ENCODE results near the gene TSPEAR.

GRCh38 chr21:44650973-44651675 is 60.2 kb downstream of the TSPEAR start:
- TF ChIP-seq CTCF (IDR thresholded peaks at IDR 0.05) (no peak), POLR2AphosphoS5 (IDR thresholded peaks at IDR 0.05) (no peak), POLR2A (IDR thresholded peaks at IDR 0.05) (no peak)
